Cardiac muscle cell (in vitro differentiated cells and primary cell): Measurements from ENCODE around the gene MTHFD2. TPM values are rescaled to one million over a fixed set of nuclear protein-coding genes. Genes with fewer than 3 reads are reported as not detected.

Source experiments
- DNase-seq, 2 donors: peaks; one replicate each; pipeline versions ENCODE4 v3.0.0 to v3.0.0-alpha.2; 2010 to 2017; ENCODE audit warnings: low read depth in 1 of 2, low spot score in 1 of 2
- H3K27ac ChIP-seq: fragments of 200-600 bp; sonication (generic); 2 replicates; pipeline ENCODE4 v1.5.1; 2016
- H3K27me3 ChIP-seq: fragments of 200-600 bp; sonication (generic); 2 replicates; pipeline ENCODE4 v1.6.0; 2016; ENCODE audit warnings: control low read depth
- H3K36me3 ChIP-seq: fragments of 200-600 bp; sonication (generic); 2 replicates; pipeline ENCODE4 v1.5.1; 2016; ENCODE audit warnings: control low read depth
- H3K4me1 ChIP-seq: fragments of 200-600 bp; sonication (generic); 2 replicates; pipeline ENCODE4 v1.8.1; 2017; ENCODE audit warnings: low read depth, mild to moderate bottlenecking, mixed run types
- H3K4me3 ChIP-seq: fragments of 200-600 bp; sonication (generic); 2 replicates; pipeline ENCODE4 v1.5.1; 2016; ENCODE audit warnings: mild to moderate bottlenecking
- H3K9me3 ChIP-seq: fragments of 200-600 bp; sonication (generic); 2 replicates; pipeline ENCODE4 v1.5.1; 2017; ENCODE audit warnings: low read depth, mild to moderate bottlenecking, control low read depth
- polyA plus RNA-seq: library from polyadenylated mRNA; unstranded; fragments of >200 nt; fragmentation: Nextera tagmentation; extraction: Ambion mirVana; gene quantifications from 2 replicates; pipeline ENCODE4 v1.2.1, GENCODE V29; 2016
- total RNA-seq: library from RNA; depleted of rRNA; stranded (reverse); fragments of >200 nt; gene quantifications from 2 replicates; pipeline ENCODE4 v1.2.3, GENCODE V29; 2016
- TF ChIP-seq, protein P1 (sequence below): IDR thresholded peaks from 2 replicates; pipeline ENCODE4 v1.5.1; 2012; ENCODE audit warnings: low read depth, mild to moderate bottlenecking, low read length

The MTHFD2 gene
- total and polyA plus RNA-seq, 2 experiments from 2014 or later, result 15.6 to 21.1 TPM

GRCh38 chr2:74198023-74198460, 373 bp upstream of the MTHFD2 start:
- Histone ChIP-seq H3K4me1 (peaks cover 6% of the 10 kb centered on the region), H3K36me3 (no peaks in the 10 kb centered on the region), H3K4me3 (no peak overlapping the region), H3K27me3 (no peaks in the 10 kb centered on the region), H3K9me3 (no peaks in the 10 kb centered on the region), H3K27ac (no peak overlapping the region)
- TF ChIP-seq, protein P1, sequence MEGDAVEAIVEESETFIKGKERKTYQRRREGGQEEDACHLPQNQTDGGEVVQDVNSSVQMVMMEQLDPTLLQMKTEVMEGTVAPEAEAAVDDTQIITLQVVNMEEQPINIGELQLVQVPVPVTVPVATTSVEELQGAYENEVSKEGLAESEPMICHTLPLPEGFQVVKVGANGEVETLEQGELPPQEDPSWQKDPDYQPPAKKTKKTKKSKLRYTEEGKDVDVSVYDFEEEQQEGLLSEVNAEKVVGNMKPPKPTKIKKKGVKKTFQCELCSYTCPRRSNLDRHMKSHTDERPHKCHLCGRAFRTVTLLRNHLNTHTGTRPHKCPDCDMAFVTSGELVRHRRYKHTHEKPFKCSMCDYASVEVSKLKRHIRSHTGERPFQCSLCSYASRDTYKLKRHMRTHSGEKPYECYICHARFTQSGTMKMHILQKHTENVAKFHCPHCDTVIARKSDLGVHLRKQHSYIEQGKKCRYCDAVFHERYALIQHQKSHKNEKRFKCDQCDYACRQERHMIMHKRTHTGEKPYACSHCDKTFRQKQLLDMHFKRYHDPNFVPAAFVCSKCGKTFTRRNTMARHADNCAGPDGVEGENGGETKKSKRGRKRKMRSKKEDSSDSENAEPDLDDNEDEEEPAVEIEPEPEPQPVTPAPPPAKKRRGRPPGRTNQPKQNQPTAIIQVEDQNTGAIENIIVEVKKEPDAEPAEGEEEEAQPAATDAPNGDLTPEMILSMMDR, result no peak
- no peak for DNase-seq

GRCh38 chr2:74199275-74199701, 873 bp downstream of the MTHFD2 start:
- no peak for DNase-seq
- peak overlapping the region; percentile 92 for H3K27ac ChIP-seq
- TF ChIP-seq, protein P1, result no peak

DNA sequence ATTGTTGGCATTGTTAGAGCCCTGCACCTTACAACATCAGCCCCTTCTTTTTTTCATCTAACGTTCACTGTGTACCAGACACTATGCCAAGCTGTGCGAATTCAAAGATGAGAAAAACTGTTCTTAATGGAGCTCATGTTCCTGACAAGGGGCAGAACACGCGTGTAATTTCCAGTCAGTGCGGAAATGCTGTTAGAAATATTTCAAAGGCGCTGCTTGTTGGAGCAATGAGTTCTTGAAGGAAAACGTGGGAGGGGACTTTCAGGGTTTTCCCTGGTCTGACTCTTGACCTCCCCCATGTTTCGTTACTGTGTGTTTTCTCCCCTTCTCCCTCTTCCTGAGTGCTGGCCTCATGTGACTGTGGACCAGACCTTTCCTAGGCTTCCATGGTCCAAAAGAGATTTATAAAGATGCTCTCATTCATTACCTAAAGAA, 1.5 kb downstream of the MTHFD2 start:
- Histone ChIP-seq H3K27me3 (no peaks in the 10 kb centered on the region), H3K9me3 (no peaks in the 10 kb centered on the region), H3K36me3 (no peaks in the 10 kb centered on the region), H3K27ac (no peak overlapping the region), H3K4me1 (peaks cover 6% of the 10 kb centered on the region), H3K4me3 (peak overlapping the region; percentile 67)
- DNase-seq, result peak in 1 of 2 donors; percentile 46
- TF ChIP-seq, protein P1, result no peak

More at GRCh38 chr2:74199275-74199701, 873 bp downstream of the MTHFD2 start:
- H3K4me3 ChIP-seq, result peak overlapping the region; percentile 67
- H3K36me3 ChIP-seq, result no peaks in the 10 kb centered on the region
- H3K27me3 ChIP-seq, result no peaks in the 10 kb centered on the region
- H3K9me3 ChIP-seq, result no peaks in the 10 kb centered on the region
- H3K4me1 ChIP-seq, result peaks cover 6% of the 10 kb centered on the region

- DNase-seq, result no peak
- no peaks in the 10 kb centered on the region for H3K9me3 ChIP-seq
- no peaks in the 10 kb centered on the region for H3K27me3 ChIP-seq
- no peaks in the 10 kb centered on the region for H3K36me3 ChIP-seq
- no peak overlapping the region for H3K4me3 ChIP-seq
- TF ChIP-seq, protein P1, result no peak
- H3K4me1 ChIP-seq, result peaks cover 6% of the 10 kb centered on the region
- H3K27ac ChIP-seq, result no peak overlapping the region
Observed at GRCh38 chr2:74201196-74201595, 2.8 kb downstream of the MTHFD2 start.

DNA sequence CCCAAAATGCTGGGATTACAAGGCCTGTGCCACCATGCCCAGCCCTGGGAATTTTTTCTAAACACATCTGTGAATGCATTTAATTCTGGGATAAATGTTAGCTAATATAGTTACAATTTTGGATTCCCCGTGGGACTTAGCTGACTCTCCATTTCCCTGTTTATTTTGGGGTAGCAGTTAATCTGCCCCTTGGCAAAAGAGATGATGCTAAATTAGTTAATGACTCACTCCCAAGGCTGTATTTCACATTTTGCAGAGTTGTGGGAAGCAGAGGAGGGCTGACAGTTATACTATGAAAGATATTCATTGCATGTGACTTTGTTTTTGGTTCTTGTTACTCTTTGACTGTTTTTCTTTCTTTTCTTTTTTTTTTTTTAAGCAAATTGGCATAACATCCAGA, 3.2 kb downstream of the MTHFD2 start:
- TF ChIP-seq, protein P1, result no peak
- Histone ChIP-seq H3K4me3 (no peak overlapping the region), H3K4me1 (peaks cover 6% of the 10 kb centered on the region), H3K36me3 (no peaks in the 10 kb centered on the region), H3K27me3 (no peaks in the 10 kb centered on the region), H3K27ac (no peak overlapping the region), H3K9me3 (no peaks in the 10 kb centered on the region)
- peak in 1 of 2 donors; percentile 65 for DNase-seq
